Panc1 (cell line): ENCODE data around the gene GJB3.

ENCODE experiments used
- CTCF ChIP-seq: fragments of 450-650 bp; IDR thresholded peaks from 2 replicates; pipeline ENCODE4 v1.5.1; 2017; ENCODE audit warnings: mild to moderate bottlenecking
- POLR2AphosphoS5 ChIP-seq: IDR thresholded peaks from 2 replicates; pipeline ENCODE4 v1.6.1; 2012; ENCODE audit warnings: mild to moderate bottlenecking, low read depth, low read length, moderate library complexity
- REST ChIP-seq, 2 experiments: IDR thresholded peaks; 2 replicates each; pipeline ENCODE4 v1.6.1; 2011 to 2012; ENCODE audit warnings: low read depth in 2 of 2, control low read depth in 1 of 2, low read length in 1 of 2, mild to moderate bottlenecking in 1 of 2, moderate library complexity in 1 of 2; ENCODE audit not compliant: insufficient read depth in 1 of 2
- SIN3A ChIP-seq: IDR thresholded peaks from 2 replicates; pipeline ENCODE4 v1.6.1; 2012; ENCODE audit warnings: low read depth, mild to moderate bottlenecking, low read length, moderate library complexity, borderline replicate concordance; ENCODE audit not compliant: insufficient read depth
- TCF7L2 ChIP-seq: IDR thresholded peaks from 2 replicates; pipeline ENCODE4 v1.6.1; 2011; ENCODE audit warnings: mild to moderate bottlenecking, low read depth, low read length, inconsistent platforms

GRCh38 chr1:34795916-34796315, 14.9 kb downstream of the GJB3 start:
- no peak for TF ChIP-seq REST (IDR thresholded peaks at IDR 0.05; ENCODE audit: insufficient read depth in 1 of 2, low read depth in 2 of 2, low read length in 1 of 2)
- no peak for TF ChIP-seq CTCF
- no peak for TF ChIP-seq POLR2AphosphoS5
- TF ChIP-seq TCF7L2: no peak
- TF ChIP-seq SIN3A: no peak
